B cell (primary cell): Measurements from ENCODE around the gene GABRB2. TPM values are rescaled to one million over a fixed set of nuclear protein-coding genes. Genes with fewer than 3 reads are reported as not detected.

Source experiments
- ATAC-seq: fragments of 200-7000 bp; cut with Tn5 transposase; one replicate; pipeline ENCODE4 v1.10.0; 2021; ENCODE audit warnings: low read depth, mild to moderate bottlenecking, moderate number of reproducible peaks, moderate library complexity
- CTCF ChIA-PET: fragments of 350-600 bp; sonication (Branson Sonifier 250); formaldehyde crosslinking; loops from one replicate; lab custom pipeline; 2021; ENCODE audit warnings: antibody characterized with exemption, inconsistent platforms; lab: Charles Lee
- POLR2A ChIA-PET: fragments of 350-600 bp; sonication (Branson Sonifier 250); formaldehyde crosslinking; loops from one replicate; lab custom pipeline; 2021; ENCODE audit warnings: antibody characterized with exemption; lab: Charles Lee
- DNase-seq: peaks from one replicate; pipeline ENCODE4 v3.0.0; 2013
- H2AFZ ChIP-seq: 2 replicates; pipeline ENCODE4 v1.6.1; 2012; ENCODE audit warnings: mild to moderate bottlenecking, low read depth, low read length; ENCODE audit not compliant: insufficient read depth, poor library complexity, severe bottlenecking
- H3K27ac ChIP-seq, 2 donors: 1 replicate in 1 of 2; 2 replicates in 1 of 2; pipeline ENCODE4 v1.5.1; 2012 to 2013; ENCODE audit warnings: low read length in 2 of 2, mild to moderate bottlenecking in 2 of 2, moderate library complexity in 1 of 2
- H3K27me3 ChIP-seq, 4 experiments: fragments of 200-600 bp in 1 of 4; sonication (generic) in 1 of 4; replicated peaks in 1 of 4; 1 replicate in 2 of 4; 2 replicates in 2 of 4; pipeline versions ENCODE4 v1.6.1 to v1.7.0; 2013 to 2016; ENCODE audit warnings: low read length in 3 of 4, mild to moderate bottlenecking in 2 of 4, mixed read lengths in 1 of 4, moderate library complexity in 1 of 4; ENCODE audit not compliant: insufficient read depth in 4 of 4, control insufficient read depth in 3 of 4; ENCODE audit errors: control extremely low read depth in 1 of 4
- H3K36me3 ChIP-seq, 2 experiments: replicated peaks in 1 of 2; 1 replicate in 1 of 2; 2 replicates in 1 of 2; pipeline versions ENCODE4 v1.6.1 to v1.7.1; 2013; ENCODE audit warnings: low read length in 1 of 2; ENCODE audit not compliant: insufficient read depth in 2 of 2, control insufficient read depth in 1 of 2; ENCODE audit errors: control extremely low read depth in 1 of 2, extremely low read depth in 1 of 2
- H3K4me1 ChIP-seq, 2 donors: fragments of 200-600 bp in 1 of 2; sonication (generic) in 1 of 2; 1 replicate in 1 of 2; 2 replicates in 1 of 2; pipeline versions ENCODE4 v1.5.1 to v1.6.1; 2013 to 2017; ENCODE audit warnings: low read length in 2 of 2; ENCODE audit not compliant: control insufficient read depth in 2 of 2, insufficient read depth in 2 of 2
- H3K4me2 ChIP-seq: replicated peaks from 2 replicates; pipeline ENCODE3; 2012; ENCODE audit warnings: mild to moderate bottlenecking, low read depth, low read length; ENCODE audit not compliant: poor library complexity, severe bottlenecking
- H3K4me3 ChIP-seq, 5 experiments: fragments of 200-600 bp in 1 of 5; sonication (generic) in 1 of 5; 1 replicate in 3 of 5; 2 replicates in 2 of 5; pipeline versions ENCODE4 v1.5.1 to v1.7.0; 2011 to 2016; ENCODE audit warnings: low read length in 4 of 5, mild to moderate bottlenecking in 4 of 5, low read depth in 2 of 5, control low read depth in 1 of 5, moderate library complexity in 1 of 5; ENCODE audit not compliant: insufficient read depth in 1 of 5; ENCODE audit errors: control extremely low read depth in 1 of 5, extremely low read depth in 1 of 5
- H3K79me2 ChIP-seq: fragments of 200-600 bp; sonication (generic); one replicate; pipeline ENCODE4 v1.6.0; 2016; ENCODE audit warnings: low read length; ENCODE audit not compliant: control insufficient read depth, insufficient read depth
- H3K9ac ChIP-seq: fragments of 200-600 bp; sonication (generic); 2 replicates; pipeline ENCODE4 v1.6.1; 2017; ENCODE audit warnings: mild to moderate bottlenecking, low read length, moderate library complexity
- H3K9me3 ChIP-seq, 3 donors: one replicate each; pipeline versions ENCODE4 v1.6.1 to v1.7.1; 2013; ENCODE audit warnings: low read length in 2 of 3; ENCODE audit not compliant: control insufficient read depth in 2 of 3, insufficient read depth in 1 of 3; ENCODE audit errors: control extremely low read depth in 1 of 3
- H4K20me1 ChIP-seq: 2 replicates; pipeline ENCODE4 v1.6.0; 2012; ENCODE audit warnings: mild to moderate bottlenecking, low read length; ENCODE audit not compliant: insufficient read depth, control insufficient read depth, poor library complexity, severe bottlenecking
- H3K27ac Mint-ChIP-seq: one replicate; pipeline ENCODE4 v1.8.0; 2021; ENCODE audit warnings: mixed read lengths
- H3K27me3 Mint-ChIP-seq: one replicate; pipeline ENCODE4 v1.8.0; 2021; ENCODE audit warnings: mixed read lengths
- H3K4me1 Mint-ChIP-seq: one replicate; pipeline ENCODE4 v1.8.0; 2021; ENCODE audit warnings: mixed read lengths
- H3K4me3 Mint-ChIP-seq: one replicate; pipeline ENCODE4 v1.8.0; 2021; ENCODE audit warnings: mixed read lengths
- H3K9me3 Mint-ChIP-seq: one replicate; pipeline ENCODE4 v1.8.0; 2022; ENCODE audit warnings: mixed read lengths; ENCODE audit not compliant: insufficient read depth
- EZH2 ChIP-seq: IDR thresholded peaks from 2 replicates; pipeline ENCODE4 v1.6.1; 2012; ENCODE audit warnings: borderline replicate concordance, low read depth, mild to moderate bottlenecking, moderate library complexity, low read length; ENCODE audit not compliant: insufficient read depth, poor library complexity, severe bottlenecking
- WGBS: methylation state at CpG from one replicate; pipeline ENCODE4 v1.1.5; 2013; ENCODE audit warnings: missing lambda C conversion rate; ENCODE audit not compliant: insufficient coverage; 5-methylcytosine and 5-hydroxymethylcytosine counted together
- intact Hi-C: fragments of 100-400 bp; cut with micrococcal nuclease; formaldehyde crosslinking; loops from one replicate; pipeline ENCODE4 v1.10.0; 2022
- polyA plus RNA-seq: library from polyadenylated mRNA; depleted of rRNA; stranded (reverse); fragments of >200 nt; gene quantifications from 2 replicates; pipeline ENCODE4 v1.2.3, GENCODE V29; 2012
- total RNA-seq, 2 donors: library from RNA; stranded (reverse); fragments of 120-200 nt in 1 of 2; gene quantifications; 1 replicate in 1 of 2; 2 replicates in 1 of 2; pipeline versions ENCODE4 v1.2.3 to v1.2.4, GENCODE V29; 2013 to 2022
- TF ChIP-seq, protein P1 (sequence below): fragments of 200-600 bp; IDR thresholded peaks from one replicate; pipeline ENCODE4 v1.8.0; 2022; ENCODE audit warnings: antibody characterized with exemption, mild to moderate bottlenecking

Gene GABRB2
- total and polyA plus RNA-seq, 2 donors (not counting 1 experiment from before 2014, with no cell fraction given): 0.15 to 0.16 TPM

DNA sequence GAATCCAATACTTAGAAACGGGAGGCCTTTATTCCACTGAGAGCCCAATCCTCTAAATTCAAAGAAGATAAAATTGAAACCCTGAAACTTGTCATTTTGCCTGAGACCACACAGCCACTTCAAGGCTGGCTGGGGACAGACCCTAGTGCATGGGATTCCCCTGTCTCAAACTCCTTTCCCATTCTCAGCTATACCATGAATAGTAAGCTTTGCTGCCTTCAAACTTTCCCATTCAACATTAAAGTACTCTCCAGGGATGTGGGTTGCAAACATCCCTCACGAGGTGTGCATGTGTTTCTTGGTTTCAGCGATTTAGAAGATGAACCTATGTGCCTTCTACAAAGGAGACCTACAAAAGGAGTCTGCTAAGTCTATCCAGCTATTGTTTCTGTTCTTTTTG lies 64.6 kb downstream of the GABRB2 start:
- H3K27ac Mint-ChIP-seq: no peak overlapping the region
- no peaks in the 10 kb centered on the region for H3K9me3 Mint-ChIP-seq
- no peaks in the 10 kb centered on the region for H3K27me3 Mint-ChIP-seq
- H3K27me3 ChIP-seq: no peaks in the 10 kb centered on the region
- ATAC-seq (no peak), DNase-seq (no peak)
- no peak overlapping the region for H3K9ac ChIP-seq
- no peaks in the 10 kb centered on the region for H3K4me1 ChIP-seq
- H2AFZ ChIP-seq: no peak overlapping the region
- H3K27ac ChIP-seq: no peak overlapping the region
- intact Hi-C loops: no loop called here
- H3K4me2 ChIP-seq: no peak overlapping the region
- TF ChIP-seq, protein P1, sequence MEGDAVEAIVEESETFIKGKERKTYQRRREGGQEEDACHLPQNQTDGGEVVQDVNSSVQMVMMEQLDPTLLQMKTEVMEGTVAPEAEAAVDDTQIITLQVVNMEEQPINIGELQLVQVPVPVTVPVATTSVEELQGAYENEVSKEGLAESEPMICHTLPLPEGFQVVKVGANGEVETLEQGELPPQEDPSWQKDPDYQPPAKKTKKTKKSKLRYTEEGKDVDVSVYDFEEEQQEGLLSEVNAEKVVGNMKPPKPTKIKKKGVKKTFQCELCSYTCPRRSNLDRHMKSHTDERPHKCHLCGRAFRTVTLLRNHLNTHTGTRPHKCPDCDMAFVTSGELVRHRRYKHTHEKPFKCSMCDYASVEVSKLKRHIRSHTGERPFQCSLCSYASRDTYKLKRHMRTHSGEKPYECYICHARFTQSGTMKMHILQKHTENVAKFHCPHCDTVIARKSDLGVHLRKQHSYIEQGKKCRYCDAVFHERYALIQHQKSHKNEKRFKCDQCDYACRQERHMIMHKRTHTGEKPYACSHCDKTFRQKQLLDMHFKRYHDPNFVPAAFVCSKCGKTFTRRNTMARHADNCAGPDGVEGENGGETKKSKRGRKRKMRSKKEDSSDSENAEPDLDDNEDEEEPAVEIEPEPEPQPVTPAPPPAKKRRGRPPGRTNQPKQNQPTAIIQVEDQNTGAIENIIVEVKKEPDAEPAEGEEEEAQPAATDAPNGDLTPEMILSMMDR: no peak
- TF ChIP-seq EZH2: no peak
- no peaks in the 10 kb centered on the region for H3K79me2 ChIP-seq
- POLR2A ChIA-PET: no interaction called here
- no peaks in the 10 kb centered on the region for H3K9me3 ChIP-seq
- CTCF ChIA-PET: no interaction called here
- H3K4me3 ChIP-seq: no peak overlapping the region
- H3K4me1 Mint-ChIP-seq: no peaks in the 10 kb centered on the region
- no peak overlapping the region for H3K4me3 Mint-ChIP-seq
- H4K20me1 ChIP-seq: no peaks in the 10 kb centered on the region
- 70% methylated on average over 2 of the region's 3 CpGs for WGBS
- H3K36me3 ChIP-seq: no peaks in the 10 kb centered on the region

DNA sequence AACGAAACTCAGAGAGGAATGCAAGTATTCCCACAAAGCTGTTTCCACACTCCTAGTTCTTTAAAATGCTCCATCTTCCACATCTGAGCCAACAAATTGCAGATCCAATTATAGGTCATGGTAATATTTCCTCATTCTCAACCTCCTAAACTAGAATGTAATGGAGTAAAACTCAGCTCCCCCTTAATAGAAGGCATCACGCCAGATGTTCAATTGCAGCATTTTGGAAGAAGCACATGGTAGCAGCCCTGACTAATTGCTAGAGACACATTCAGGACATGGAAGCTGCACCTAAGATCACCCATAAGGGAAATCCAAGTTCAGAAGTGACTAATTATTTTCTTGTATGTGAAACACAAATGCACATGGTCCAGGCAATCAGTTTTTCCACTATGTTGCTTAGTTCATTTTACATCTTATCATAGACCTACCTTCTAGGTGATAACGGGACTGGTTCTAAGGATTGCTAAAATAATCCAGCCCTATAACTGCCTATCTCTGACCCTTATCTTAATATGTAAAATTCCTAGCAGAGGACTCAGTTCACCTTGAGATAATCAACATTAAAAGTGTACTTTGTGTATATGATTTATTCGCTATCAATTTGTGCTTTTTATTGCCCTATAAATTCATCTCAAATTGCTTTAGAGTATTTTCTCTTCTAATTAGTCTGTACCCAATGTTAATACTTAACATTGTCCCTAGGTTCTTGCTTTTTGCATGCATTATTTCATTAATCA lies 75.1 kb downstream of the GABRB2 start:
- H3K9me3 Mint-ChIP-seq: peaks cover 3% of the 10 kb centered on the region
- no peak overlapping the region for H3K4me3 Mint-ChIP-seq
- Histone ChIP-seq H3K27ac (no peak overlapping the region), H3K4me1 (no peaks in the 10 kb centered on the region), H2AFZ (no peak overlapping the region), H3K36me3 (no peaks in the 10 kb centered on the region), H3K4me3 (no peak overlapping the region), H4K20me1 (no peaks in the 10 kb centered on the region), H3K4me2 (no peak overlapping the region), H3K79me2 (no peaks in the 10 kb centered on the region), H3K27me3 (no peaks in the 10 kb centered on the region), H3K9me3 (no peaks in the 10 kb centered on the region), H3K9ac (no peak overlapping the region)
- ChIA-PET POLR2A (no interaction called here), CTCF (no interaction called here)
- TF ChIP-seq, protein P1: no peak
- TF ChIP-seq EZH2: no peak
- H3K4me1 Mint-ChIP-seq: no peaks in the 10 kb centered on the region
- 100% methylated on average over 2 of the region's 4 CpGs for WGBS
- H3K27me3 Mint-ChIP-seq: no peaks in the 10 kb centered on the region
- DNase-seq (no peak), ATAC-seq (no peak)
- no peak overlapping the region for H3K27ac Mint-ChIP-seq
- intact Hi-C loops: no loop called here
